Activated CD8-positive, alpha-beta T cell treated with anti-CD3 and anti-CD28 coated beads for 36 hours (primary cell): ENCODE results near the gene TOMM22. TPM values are rescaled to one million over a fixed set of nuclear protein-coding genes. Genes with fewer than 3 reads are reported as not detected.

ENCODE experiments used
- ATAC-seq: fragments of 200-7000 bp; cut with Tn5 transposase; one replicate; pipeline ENCODE4 v1.10.0; 2021; ENCODE audit warnings: mild to moderate bottlenecking, moderate library complexity
- CTCF ChIA-PET: fragments of 350-600 bp; sonication (Branson Sonifier 250); formaldehyde crosslinking; loops from one replicate; lab custom pipeline; 2021; ENCODE audit warnings: antibody characterized with exemption; lab: Charles Lee
- POLR2A ChIA-PET: fragments of 350-600 bp; sonication (Branson Sonifier 250); formaldehyde crosslinking; loops from one replicate; lab custom pipeline; 2021; ENCODE audit warnings: antibody characterized with exemption; lab: Charles Lee
- DNase-seq: peaks from one replicate; pipeline ENCODE4 v3.0.0-alpha.2; 2020
- H3K27ac Mint-ChIP-seq: one replicate; pipeline ENCODE4 v1.8.0; 2021; ENCODE audit warnings: mild to moderate bottlenecking, mixed read lengths
- H3K27me3 Mint-ChIP-seq: one replicate; pipeline ENCODE4 v1.8.0; 2021; ENCODE audit warnings: mixed read lengths
- H3K36me3 Mint-ChIP-seq: one replicate; pipeline ENCODE4 v1.8.0; 2021; ENCODE audit warnings: low read depth, mixed read lengths
- H3K4me1 Mint-ChIP-seq: one replicate; pipeline ENCODE4 v1.8.0; 2021; ENCODE audit warnings: low read depth, mixed read lengths
- H3K4me3 Mint-ChIP-seq: one replicate; pipeline ENCODE4 v1.8.0; 2021; ENCODE audit warnings: mild to moderate bottlenecking, moderate library complexity, mixed read lengths
- H3K9me3 Mint-ChIP-seq: one replicate; pipeline ENCODE4 v1.8.0; 2021; ENCODE audit warnings: mixed read lengths
- intact Hi-C: fragments of 100-400 bp; cut with micrococcal nuclease; formaldehyde crosslinking; loops from one replicate; pipeline ENCODE4 v1.10.0; 2022
- total RNA-seq, 2 experiments: library from RNA; stranded (reverse); gene quantifications; one replicate each; pipeline ENCODE4 v1.2.3, GENCODE V29; 2021
- TF ChIP-seq, protein P1 (sequence below): fragments of 200-600 bp; IDR thresholded peaks from one replicate; pipeline ENCODE4 v1.8.0; 2022; ENCODE audit warnings: antibody characterized with exemption, mild to moderate bottlenecking

TOMM22 gene
- total RNA-seq, 2 experiments from 2014 or later, result 155 to 158 TPM

DNA sequence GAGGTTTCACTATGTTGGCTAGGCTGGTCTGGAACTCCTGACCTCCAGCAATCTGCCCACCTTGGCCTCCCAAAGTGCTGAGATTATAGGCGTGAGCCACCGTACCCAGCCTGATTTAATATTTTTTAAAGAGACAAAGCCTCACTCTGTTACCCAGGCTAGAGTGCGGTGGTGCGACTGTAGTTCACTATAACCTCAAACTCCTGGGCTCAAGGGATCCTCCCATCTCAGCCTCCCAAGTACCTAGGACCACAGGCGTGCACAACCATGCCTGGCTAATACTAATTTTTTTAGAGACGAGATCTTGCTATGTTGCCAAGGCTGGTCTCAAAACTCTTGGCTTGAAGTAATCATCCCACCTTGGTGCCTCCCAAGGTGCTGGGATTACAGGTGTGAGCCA lies 37.4 kb downstream of the TOMM22 start:
- CTCF ChIA-PET, result interaction anchor here (9.7 kb wide), 1 partner anchor 16 kb away, joined by 73 read pairs; no protein-coding TSS in a partner anchor

DNA sequence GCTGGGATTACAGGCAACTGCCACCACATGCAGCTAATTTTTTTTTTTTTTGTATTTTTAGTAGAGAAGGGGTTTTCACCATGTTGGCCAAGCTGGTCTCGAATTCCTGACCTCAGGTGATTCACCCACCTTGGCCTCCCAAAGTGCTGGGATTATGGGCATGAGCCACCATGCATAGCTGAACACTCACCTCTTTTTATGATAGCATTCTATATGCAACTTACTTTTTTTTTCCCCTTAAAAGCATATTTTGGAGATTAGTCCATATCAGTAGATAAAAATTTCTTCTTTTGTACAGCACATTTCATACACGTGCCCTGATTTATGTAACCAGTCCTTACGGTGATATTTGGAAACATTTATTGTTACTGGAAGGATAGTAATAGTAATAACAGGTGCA lies 38.6 kb downstream of the TOMM22 start:
- DNase-seq (no peak), ATAC-seq (no peak)
- Mint-ChIP-seq H3K27ac (no peak overlapping the region), H3K27me3 (no peaks in the 10 kb centered on the region), H3K4me3 (no peak overlapping the region), H3K4me1 (peaks cover 2% of the 10 kb centered on the region), H3K9me3 (no peaks in the 10 kb centered on the region), H3K36me3 (peaks cover 45% of the 10 kb centered on the region)
- POLR2A ChIA-PET, result interaction anchor here (1.3 to 41.0 kb wide), 2 partner anchors 13 to 21 kb away, joined by 5 to 905 read pairs; partner anchors contain the start of gene SUN2
- TF ChIP-seq, protein P1, sequence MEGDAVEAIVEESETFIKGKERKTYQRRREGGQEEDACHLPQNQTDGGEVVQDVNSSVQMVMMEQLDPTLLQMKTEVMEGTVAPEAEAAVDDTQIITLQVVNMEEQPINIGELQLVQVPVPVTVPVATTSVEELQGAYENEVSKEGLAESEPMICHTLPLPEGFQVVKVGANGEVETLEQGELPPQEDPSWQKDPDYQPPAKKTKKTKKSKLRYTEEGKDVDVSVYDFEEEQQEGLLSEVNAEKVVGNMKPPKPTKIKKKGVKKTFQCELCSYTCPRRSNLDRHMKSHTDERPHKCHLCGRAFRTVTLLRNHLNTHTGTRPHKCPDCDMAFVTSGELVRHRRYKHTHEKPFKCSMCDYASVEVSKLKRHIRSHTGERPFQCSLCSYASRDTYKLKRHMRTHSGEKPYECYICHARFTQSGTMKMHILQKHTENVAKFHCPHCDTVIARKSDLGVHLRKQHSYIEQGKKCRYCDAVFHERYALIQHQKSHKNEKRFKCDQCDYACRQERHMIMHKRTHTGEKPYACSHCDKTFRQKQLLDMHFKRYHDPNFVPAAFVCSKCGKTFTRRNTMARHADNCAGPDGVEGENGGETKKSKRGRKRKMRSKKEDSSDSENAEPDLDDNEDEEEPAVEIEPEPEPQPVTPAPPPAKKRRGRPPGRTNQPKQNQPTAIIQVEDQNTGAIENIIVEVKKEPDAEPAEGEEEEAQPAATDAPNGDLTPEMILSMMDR, result no peak
- intact Hi-C loops, result no loop called here
- CTCF ChIA-PET, result interaction anchor here (9.7 kb wide), 1 partner anchor 15 kb away, joined by 73 read pairs; no protein-coding TSS in a partner anchor

More for the DNA sequence above, 37.4 kb downstream of the TOMM22 start:
- POLR2A ChIA-PET, result interaction anchor here (1.3 to 41.0 kb wide), 2 partner anchors 12 to 23 kb away, joined by 5 to 905 read pairs; partner anchors contain the start of gene SUN2
- ATAC-seq, result no peak
- Mint-ChIP-seq H3K4me3 (no peak overlapping the region), H3K4me1 (peaks cover 6% of the 10 kb centered on the region), H3K36me3 (peaks cover 35% of the 10 kb centered on the region), H3K27me3 (no peaks in the 10 kb centered on the region), H3K27ac (no peak overlapping the region), H3K9me3 (no peaks in the 10 kb centered on the region)
- intact Hi-C loops, result no loop called here
- TF ChIP-seq, protein P1, result no peak
- no peak for DNase-seq

DNA sequence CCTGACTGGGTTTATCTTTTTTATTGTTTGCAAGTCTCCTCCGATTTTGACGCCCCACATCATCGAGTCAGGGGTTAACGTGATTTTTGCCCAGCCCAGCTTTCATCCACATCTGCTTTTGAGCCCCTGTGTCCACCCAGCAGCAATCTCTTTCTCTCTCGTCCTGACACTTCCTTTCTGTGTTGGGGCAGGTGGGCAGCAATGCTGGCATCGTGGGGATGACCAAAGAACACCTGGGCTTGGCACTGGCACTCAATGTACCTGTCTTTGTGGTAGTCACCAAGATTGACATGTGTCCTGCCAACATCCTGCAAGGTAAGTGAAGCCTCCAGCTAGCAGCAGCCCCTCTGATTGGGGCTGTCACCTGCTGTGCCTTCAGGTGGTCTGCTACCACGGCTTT lies 39.8 kb downstream of the TOMM22 start:
- ATAC-seq (no peak), DNase-seq (no peak)
- POLR2A ChIA-PET, result interaction anchor here (40.0 to 41.0 kb wide), 2 partner anchors 2 to 20 kb away, joined by 905 read pairs; partner anchors contain the start of genes GTPBP1 and SUN2
- no peaks in the 10 kb centered on the region for H3K9me3 Mint-ChIP-seq
- H3K4me3 Mint-ChIP-seq, result no peak overlapping the region
- peaks cover 2% of the 10 kb centered on the region for H3K4me1 Mint-ChIP-seq
- TF ChIP-seq, protein P1, result no peak
- no peak overlapping the region for H3K27ac Mint-ChIP-seq
- no peaks in the 10 kb centered on the region for H3K27me3 Mint-ChIP-seq
- CTCF ChIA-PET, result interaction anchor here (0.9 to 9.7 kb wide), 2 partner anchors 13 to 47 kb away, joined by 3 to 73 read pairs; no protein-coding TSS in a partner anchor
- intact Hi-C loops, result no loop called here
- H3K36me3 Mint-ChIP-seq, result peaks cover 52% of the 10 kb centered on the region

DNA sequence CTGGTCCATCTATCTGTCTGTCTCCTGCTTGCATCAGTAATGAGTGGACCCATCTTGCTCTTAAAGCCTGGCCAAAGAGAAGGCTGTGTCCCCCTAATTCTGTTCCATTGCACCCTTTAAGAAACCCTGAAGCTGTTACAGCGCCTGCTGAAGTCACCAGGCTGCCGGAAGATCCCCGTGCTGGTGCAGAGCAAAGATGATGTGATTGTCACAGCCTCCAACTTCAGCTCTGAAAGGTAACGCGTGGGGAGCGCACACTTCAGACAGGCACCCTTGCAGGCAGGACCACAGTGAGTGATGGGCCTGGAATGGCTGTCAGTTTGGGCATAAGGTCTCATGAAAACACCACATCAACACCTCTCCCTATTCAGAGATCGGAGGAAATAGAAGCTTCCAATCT lies 42.4 kb downstream of the TOMM22 start:
- ChIA-PET POLR2A (interaction anchor here (1.3 to 41.0 kb wide), 3 partner anchors 0 to 42 kb away, joined by 4 to 905 read pairs (median 905); partner anchors contain the start of genes GTPBP1, SUN2 and TOMM22), CTCF (interaction anchor here (0.7 to 9.7 kb wide), 17 partner anchors 9 to 279 kb away, joined by 3 to 73 read pairs (median 4); partner anchors contain the start of gene GTPBP1)
- no peaks in the 10 kb centered on the region for H3K27me3 Mint-ChIP-seq
- no peak for DNase-seq
- H3K27ac Mint-ChIP-seq, result peak overlapping the region; percentile 18
- H3K4me1 Mint-ChIP-seq, result no peaks in the 10 kb centered on the region
- no peak for ATAC-seq
- H3K36me3 Mint-ChIP-seq, result peaks cover 54% of the 10 kb centered on the region
- H3K4me3 Mint-ChIP-seq, result no peak overlapping the region
- TF ChIP-seq, protein P1, result no peak
- intact Hi-C loops, result no loop called here
- H3K9me3 Mint-ChIP-seq, result no peaks in the 10 kb centered on the region
